MM.1S (cell line): ENCODE data around the gene CLN5.

Experiments
- DNase-seq: peaks from one replicate; pipeline ENCODE4 v3.0.0-alpha.2; 2015
- H2AFZ ChIP-seq: fragments of 300-600 bp; sonication (generic); 2 replicates; pipeline ENCODE4 v1.6.0; 2016; ENCODE audit warnings: antibody characterized with exemption, low read length
- H3F3A ChIP-seq: fragments of 300-600 bp; sonication (generic); 2 replicates; pipeline ENCODE4 v1.6.1; 2016; ENCODE audit warnings: mild to moderate bottlenecking, antibody characterized with exemption, low read length, moderate library complexity, mixed read lengths; ENCODE audit not compliant: insufficient read depth
- H3K27ac ChIP-seq: fragments of 300-600 bp; sonication (generic); 2 replicates; pipeline ENCODE4 v1.5.1; 2016; ENCODE audit warnings: mild to moderate bottlenecking, low read length
- H3K27me3 ChIP-seq: fragments of 300-600 bp; sonication (generic); replicated peaks from 2 replicates; pipeline ENCODE4 v1.6.0; 2016; ENCODE audit warnings: low read length; ENCODE audit not compliant: insufficient read depth
- H3K36me3 ChIP-seq: fragments of 300-600 bp; sonication (generic); replicated peaks from 2 replicates; pipeline ENCODE4 v1.6.1; 2016; ENCODE audit warnings: mild to moderate bottlenecking, low read length, mixed read lengths; ENCODE audit not compliant: insufficient read depth
- H3K4me1 ChIP-seq: fragments of 300-600 bp; sonication (generic); 2 replicates; pipeline ENCODE4 v1.6.1; 2016; ENCODE audit warnings: low read length, mixed read lengths
- H3K4me2 ChIP-seq: fragments of 300-600 bp; sonication (generic); 2 replicates; pipeline ENCODE4 v1.6.0; 2016; ENCODE audit warnings: low read depth, low read length
- H3K4me3 ChIP-seq: fragments of 300-600 bp; sonication (generic); 2 replicates; pipeline ENCODE4 v1.5.1; 2016; ENCODE audit warnings: low read length, mixed read lengths
- H3K79me2 ChIP-seq: fragments of 300-600 bp; sonication (generic); 2 replicates; pipeline ENCODE4 v1.6.1; 2016; ENCODE audit warnings: mixed run types, low read length, mixed read lengths
- H3K9ac ChIP-seq: fragments of 300-600 bp; sonication (generic); 2 replicates; pipeline ENCODE4 v1.6.1; 2016; ENCODE audit warnings: low read length, mixed read lengths
- H3K9me2 ChIP-seq: fragments of 300-600 bp; sonication (generic); replicated peaks from 2 replicates; pipeline ENCODE4 v1.6.1; 2016; ENCODE audit warnings: mild to moderate bottlenecking, low read length, mixed read lengths; ENCODE audit not compliant: insufficient read depth
- H3K9me3 ChIP-seq: fragments of 300-600 bp; sonication (generic); replicated peaks from 2 replicates; pipeline ENCODE4 v1.6.1; 2016; ENCODE audit warnings: mild to moderate bottlenecking, low read length, mixed read lengths; ENCODE audit not compliant: insufficient read depth
- H4K20me1 ChIP-seq: fragments of 300-600 bp; sonication (generic); 2 replicates; pipeline ENCODE4 v1.6.1; 2016; ENCODE audit warnings: mild to moderate bottlenecking, low read length, moderate library complexity, mixed read lengths; ENCODE audit not compliant: insufficient read depth
- EZH2 ChIP-seq: fragments of 300-600 bp; sonication (generic); optimal IDR thresholded peaks from 2 replicates; pipeline ENCODE3; 2017; ENCODE audit warnings: low read depth, mild to moderate bottlenecking, antibody characterized with exemption, low read length, mixed read lengths
- EZH2phosphoT487 ChIP-seq: fragments of 300-600 bp; sonication (generic); IDR thresholded peaks from 2 replicates; pipeline ENCODE4 v1.6.1; 2018; ENCODE audit warnings: antibody characterized with exemption, low read length
- TF ChIP-seq, protein P1 (sequence below): fragments of 300-600 bp; sonication (generic); IDR thresholded peaks from 2 replicates; pipeline ENCODE4 v1.5.1; 2016; ENCODE audit warnings: antibody characterized with exemption, low read length, mixed read lengths

CLN5 gene

DNA sequence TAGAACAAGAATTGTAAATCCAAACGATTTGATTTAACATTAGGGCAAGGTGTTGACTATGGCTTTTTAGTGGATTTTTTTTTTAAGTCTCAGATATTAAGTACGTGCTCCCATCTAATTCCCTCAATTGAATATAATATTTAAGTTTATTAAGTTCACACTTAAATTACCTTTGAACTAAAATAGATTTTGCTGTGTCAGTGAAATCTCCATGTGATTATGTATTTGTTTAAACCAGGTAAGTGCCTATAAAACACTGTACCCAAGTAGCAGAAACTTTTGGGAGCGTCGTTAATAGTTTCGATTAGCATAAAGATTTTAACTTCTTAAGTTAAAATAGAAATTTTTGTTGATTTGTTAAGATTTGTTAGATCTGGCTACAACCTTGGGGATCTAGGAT lies 1.6 kb downstream of the CLN5 start:
- Histone ChIP-seq H3K4me2 (peak overlapping the region; percentile 82), H3K9ac (peak overlapping the region; percentile 82; the same call in 1 of the 2 replicates)

DNA sequence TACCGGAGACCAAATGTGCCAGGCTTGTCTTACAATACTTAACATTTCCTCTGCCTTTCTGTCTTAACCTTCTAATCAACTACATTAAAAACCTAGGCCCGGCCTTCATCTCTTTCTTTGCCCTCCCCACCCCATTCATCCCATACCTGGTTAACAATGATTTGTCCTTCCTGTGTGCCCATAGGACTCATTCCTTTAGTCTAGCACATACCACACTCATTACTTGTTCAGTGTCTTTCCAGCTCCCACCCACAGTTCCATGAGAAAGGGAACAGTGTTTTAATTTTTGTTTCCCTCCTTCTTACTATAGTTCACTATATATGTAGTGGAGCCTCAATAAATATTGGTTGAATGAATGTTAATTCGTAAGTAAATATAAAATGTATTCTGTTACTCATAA lies 2.4 kb downstream of the CLN5 start:
- Histone ChIP-seq H3K4me2 (no peak overlapping the region), H3K9ac (no peak overlapping the region), H3K4me3 (no peak overlapping the region)

More for the DNA sequence above, 1.6 kb downstream of the CLN5 start:
- Histone ChIP-seq H3K36me3 (no peaks in the 10 kb centered on the region; the same call in 1 of the 2 replicates), H4K20me1 (no peaks in the 10 kb centered on the region), H3K79me2 (peaks cover 16% of the 10 kb centered on the region; the same call in 1 of the 2 replicates), H3K9me3 (no peaks in the 10 kb centered on the region), H3K27me3 (no peaks in the 10 kb centered on the region), H2AFZ (no peak overlapping the region), H3K4me3 (peak overlapping the region; percentile 87), H3K27ac (no peak overlapping the region), H3K9me2 (no peaks in the 10 kb centered on the region), H3F3A (peaks cover 8% of the 10 kb centered on the region; the same call in 1 of the 2 replicates), H3K4me1 (0 out of 2 replicates have a peak, but pooled peaks cover 4% of the 10 kb centered on the region)
- TF ChIP-seq, protein P1, sequence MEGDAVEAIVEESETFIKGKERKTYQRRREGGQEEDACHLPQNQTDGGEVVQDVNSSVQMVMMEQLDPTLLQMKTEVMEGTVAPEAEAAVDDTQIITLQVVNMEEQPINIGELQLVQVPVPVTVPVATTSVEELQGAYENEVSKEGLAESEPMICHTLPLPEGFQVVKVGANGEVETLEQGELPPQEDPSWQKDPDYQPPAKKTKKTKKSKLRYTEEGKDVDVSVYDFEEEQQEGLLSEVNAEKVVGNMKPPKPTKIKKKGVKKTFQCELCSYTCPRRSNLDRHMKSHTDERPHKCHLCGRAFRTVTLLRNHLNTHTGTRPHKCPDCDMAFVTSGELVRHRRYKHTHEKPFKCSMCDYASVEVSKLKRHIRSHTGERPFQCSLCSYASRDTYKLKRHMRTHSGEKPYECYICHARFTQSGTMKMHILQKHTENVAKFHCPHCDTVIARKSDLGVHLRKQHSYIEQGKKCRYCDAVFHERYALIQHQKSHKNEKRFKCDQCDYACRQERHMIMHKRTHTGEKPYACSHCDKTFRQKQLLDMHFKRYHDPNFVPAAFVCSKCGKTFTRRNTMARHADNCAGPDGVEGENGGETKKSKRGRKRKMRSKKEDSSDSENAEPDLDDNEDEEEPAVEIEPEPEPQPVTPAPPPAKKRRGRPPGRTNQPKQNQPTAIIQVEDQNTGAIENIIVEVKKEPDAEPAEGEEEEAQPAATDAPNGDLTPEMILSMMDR: no peak
- DNase-seq: no peak

GRCh38 chr13:77000475-77000874 lies 8.6 kb downstream of the CLN5 start:
- H2AFZ ChIP-seq: no peak overlapping the region
- no peak overlapping the region for H3K9ac ChIP-seq
- DNase-seq: no peak
- H3K27ac ChIP-seq: no peak overlapping the region
- TF ChIP-seq EZH2phosphoT487: no peak
- TF ChIP-seq EZH2: no peak
- TF ChIP-seq, protein P1: no peak
- H3K4me3 ChIP-seq: no peak overlapping the region
- H3F3A ChIP-seq: 0 out of 2 replicates have a peak, but pooled peaks cover 9% of the 10 kb centered on the region
- H3K9me3 ChIP-seq: no peaks in the 10 kb centered on the region
- H3K36me3 ChIP-seq: no peaks in the 10 kb centered on the region; the same call in 1 of the 2 replicates
- H4K20me1 ChIP-seq: no peaks in the 10 kb centered on the region
- H3K27me3 ChIP-seq: no peaks in the 10 kb centered on the region
- no peaks in the 10 kb centered on the region for H3K9me2 ChIP-seq
- H3K4me1 ChIP-seq: peaks cover 13% of the 10 kb centered on the region
- peaks cover 4% of the 10 kb centered on the region; the same call in 1 of the 2 replicates for H3K79me2 ChIP-seq
- peak overlapping the region; percentile 46 for H3K4me2 ChIP-seq

More for the DNA sequence above, 2.4 kb downstream of the CLN5 start:
- H3K4me1 ChIP-seq: 0 out of 2 replicates have a peak, but pooled peaks cover 4% of the 10 kb centered on the region
- no peak for DNase-seq
- peaks cover 8% of the 10 kb centered on the region; the same call in 1 of the 2 replicates for H3F3A ChIP-seq
- H4K20me1 ChIP-seq: no peaks in the 10 kb centered on the region
- H3K27ac ChIP-seq: no peak overlapping the region
- no peaks in the 10 kb centered on the region for H3K27me3 ChIP-seq
- H3K9me3 ChIP-seq: no peaks in the 10 kb centered on the region
- H2AFZ ChIP-seq: no peak overlapping the region
- peaks cover 16% of the 10 kb centered on the region; the same call in 1 of the 2 replicates for H3K79me2 ChIP-seq
- H3K9me2 ChIP-seq: no peaks in the 10 kb centered on the region
- no peak for TF ChIP-seq EZH2
- TF ChIP-seq, protein P1: no peak
- TF ChIP-seq EZH2phosphoT487: no peak
- no peaks in the 10 kb centered on the region; the same call in 1 of the 2 replicates for H3K36me3 ChIP-seq
